ENCODE measurements around the gene PDHB.

The PDHB gene

GRCh38 chr3:58422756-58423325 lies 10.8 kb downstream of the PDHB start:
- Mint-ChIP-seq H3K27me3 (no peaks in the 10 kb centered on the region), H3K36me3 (peaks cover 53% of the 10 kb centered on the region), H3K27ac (no peak overlapping the region), H3K4me3 (no peak overlapping the region), H3K9me3 (no peaks in the 10 kb centered on the region), H3K4me1 (peaks cover 37% of the 10 kb centered on the region)
- ATAC-seq: no peak

DNA sequence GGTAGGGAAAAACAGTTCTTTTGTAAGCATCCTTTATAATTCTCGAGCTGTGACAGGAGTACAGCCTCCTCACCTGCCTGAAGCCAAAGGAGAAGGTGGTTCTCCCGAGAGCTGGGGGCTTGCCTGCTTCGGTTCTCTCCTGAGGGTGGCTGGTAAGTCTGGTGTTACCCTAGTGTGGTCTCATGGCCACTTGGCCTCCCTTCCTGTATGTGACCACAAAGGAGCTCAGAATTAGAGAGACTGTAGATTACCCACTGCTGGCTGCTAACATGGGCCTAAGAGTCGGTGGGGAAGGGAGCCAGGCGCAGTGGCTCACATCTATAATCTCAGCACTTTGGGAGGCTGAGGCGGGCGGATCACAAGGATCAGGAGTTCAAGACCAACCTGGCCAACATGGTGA lies 12.6 kb downstream of the PDHB start:
- peak; percentile 56 for ATAC-seq
- Mint-ChIP-seq H3K27ac (peak overlapping the region; percentile 84), H3K9me3 (no peaks in the 10 kb centered on the region), H3K36me3 (peaks cover 41% of the 10 kb centered on the region), H3K4me3 (no peak overlapping the region), H3K27me3 (no peaks in the 10 kb centered on the region), H3K4me1 (peaks cover 37% of the 10 kb centered on the region)

DNA sequence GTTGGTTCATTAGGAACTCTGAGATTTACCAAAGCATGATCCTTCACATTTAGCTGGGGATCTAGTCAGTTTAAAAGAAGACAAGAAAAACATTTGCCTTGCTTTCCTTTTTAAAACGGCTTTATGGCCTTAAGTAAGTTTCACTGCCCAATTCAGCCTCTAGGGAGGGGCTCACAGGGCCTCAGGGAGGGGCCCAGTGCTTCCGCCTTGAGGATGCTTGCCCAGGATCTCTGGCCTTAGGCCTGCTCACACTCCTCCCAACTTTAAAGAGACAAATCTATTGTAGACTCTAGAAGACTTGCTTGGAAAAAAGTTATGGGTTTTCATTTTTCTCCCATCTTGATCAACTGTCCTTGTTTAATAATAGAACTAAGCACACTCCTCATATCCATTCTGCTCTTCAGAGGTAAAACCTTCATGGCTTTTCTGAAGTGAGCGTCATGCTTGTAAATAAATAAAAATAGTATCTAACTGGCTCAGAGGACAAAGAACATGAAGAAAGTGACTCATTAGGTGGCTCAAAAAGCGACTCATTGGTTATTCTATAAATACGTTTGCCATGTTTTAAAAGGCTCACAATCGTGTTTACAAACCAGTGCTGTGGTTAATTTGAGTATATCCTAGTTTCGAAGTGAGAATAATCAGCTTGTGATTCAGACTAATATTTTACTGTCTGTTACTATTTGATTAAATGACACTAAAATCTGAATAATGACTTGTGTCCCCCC lies 13.7 kb downstream of the PDHB start:
- H3K36me3 Mint-ChIP-seq: peaks cover 35% of the 10 kb centered on the region
- H3K4me3 Mint-ChIP-seq: no peak overlapping the region
- peak; percentile 64 for ATAC-seq
- H3K27ac Mint-ChIP-seq: peak overlapping the region; percentile 84
- peaks cover 37% of the 10 kb centered on the region for H3K4me1 Mint-ChIP-seq
- H3K27me3 Mint-ChIP-seq: no peaks in the 10 kb centered on the region
- no peaks in the 10 kb centered on the region for H3K9me3 Mint-ChIP-seq

DNA sequence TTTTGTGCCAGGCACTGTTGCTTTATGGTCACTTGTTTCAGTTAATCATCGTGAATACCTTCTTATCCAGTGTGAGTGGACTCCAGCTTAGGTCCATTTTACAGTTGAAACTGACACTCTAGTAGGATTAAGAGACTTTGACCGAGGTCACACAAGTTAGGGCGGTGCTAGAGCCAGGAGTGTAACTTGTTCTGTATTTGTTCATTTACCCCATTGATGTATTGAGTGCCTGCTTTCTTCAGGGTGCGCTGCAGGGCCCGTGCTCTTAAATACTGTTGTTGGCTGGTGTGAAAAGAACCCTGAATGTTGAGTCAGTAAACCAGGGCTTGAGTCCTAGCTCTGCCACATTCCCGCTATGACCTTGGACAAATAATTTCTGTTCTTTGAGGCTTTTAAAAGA lies 15.4 kb downstream of the PDHB start:
- ATAC-seq: no peak
- peaks cover 27% of the 10 kb centered on the region for H3K36me3 Mint-ChIP-seq
- H3K4me3 Mint-ChIP-seq: no peak overlapping the region
- peaks cover 50% of the 10 kb centered on the region for H3K4me1 Mint-ChIP-seq
- no peaks in the 10 kb centered on the region for H3K27me3 Mint-ChIP-seq
- peak overlapping the region; percentile 84 for H3K27ac Mint-ChIP-seq
- H3K9me3 Mint-ChIP-seq: no peaks in the 10 kb centered on the region

- H3K9me3 Mint-ChIP-seq: no peaks in the 10 kb centered on the region
- no peak overlapping the region for H3K27ac Mint-ChIP-seq
- no peaks in the 10 kb centered on the region for H3K27me3 Mint-ChIP-seq
- H3K4me3 Mint-ChIP-seq: no peak overlapping the region
- peaks cover 31% of the 10 kb centered on the region for H3K36me3 Mint-ChIP-seq
- H3K4me1 Mint-ChIP-seq: peaks cover 55% of the 10 kb centered on the region
- ATAC-seq: no peak
Measured at GRCh38 chr3:58417075-58417474, 16.6 kb downstream of the PDHB start.

- peaks cover 57% of the 10 kb centered on the region for H3K4me1 Mint-ChIP-seq
- H3K27me3 Mint-ChIP-seq: no peaks in the 10 kb centered on the region
- no peak for ATAC-seq
- H3K36me3 Mint-ChIP-seq: peaks cover 31% of the 10 kb centered on the region
- H3K27ac Mint-ChIP-seq: no peak overlapping the region
- H3K4me3 Mint-ChIP-seq: no peak overlapping the region
- no peaks in the 10 kb centered on the region for H3K9me3 Mint-ChIP-seq
Measured at GRCh38 chr3:58416191-58416590, 17.4 kb downstream of the PDHB start.

- H3K27ac Mint-ChIP-seq: peak overlapping the region; percentile 74
- no peak overlapping the region for H3K4me3 Mint-ChIP-seq
- H3K36me3 Mint-ChIP-seq: peaks cover 36% of the 10 kb centered on the region
- no peaks in the 10 kb centered on the region for H3K27me3 Mint-ChIP-seq
- no peaks in the 10 kb centered on the region for H3K9me3 Mint-ChIP-seq
- H3K4me1 Mint-ChIP-seq: peaks cover 52% of the 10 kb centered on the region
- no peak for ATAC-seq
Measured at GRCh38 chr3:58414538-58415197, 19.0 kb downstream of the PDHB start.

DNA sequence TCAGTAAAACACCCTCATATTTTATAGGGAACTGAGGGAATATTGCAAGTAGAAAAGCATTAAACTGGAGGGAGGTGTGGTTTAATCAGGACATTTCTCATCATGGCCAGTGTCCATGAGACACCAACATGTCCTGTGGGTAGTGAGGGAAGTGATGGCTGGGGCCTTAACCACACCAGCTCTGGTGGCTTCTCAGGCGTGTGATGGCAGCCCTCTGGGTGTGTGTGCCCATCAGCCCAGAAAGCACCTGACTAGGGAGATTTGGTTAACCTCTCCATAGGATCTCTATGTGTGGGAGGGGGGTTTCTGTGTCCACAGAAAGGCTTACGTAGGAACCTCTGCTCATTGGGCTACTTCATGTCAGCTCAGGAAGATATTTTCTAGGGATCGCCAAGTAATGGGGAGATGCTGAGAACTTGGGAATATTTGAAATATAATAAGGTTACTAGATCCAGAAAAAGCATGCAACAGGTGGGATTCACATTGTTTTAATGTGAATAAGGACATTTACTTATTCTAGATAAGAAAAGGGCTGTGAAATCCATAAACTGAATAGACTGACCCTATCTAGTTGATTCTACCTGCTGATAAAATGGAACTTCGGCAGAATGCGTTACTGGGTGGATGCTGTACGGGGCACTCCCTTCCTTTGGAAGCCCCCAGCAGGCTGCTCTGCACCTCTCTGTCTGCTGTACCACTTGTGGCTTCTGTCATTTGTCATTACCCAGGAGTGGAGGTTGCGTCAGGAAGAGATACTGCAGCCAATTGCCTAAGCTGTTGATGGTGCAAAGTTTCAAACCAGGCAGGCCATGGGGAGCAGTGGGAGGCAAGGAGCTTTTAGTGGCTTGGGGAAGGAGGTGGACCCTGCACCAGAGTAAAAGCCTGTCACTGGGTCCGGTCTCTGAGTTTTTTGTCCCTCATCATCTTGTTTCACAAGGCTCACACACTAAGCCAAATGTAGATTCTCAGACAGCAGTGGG lies 21.5 kb downstream of the PDHB start:
- peak; percentile 77 for ATAC-seq
- Mint-ChIP-seq H3K27ac (peak overlapping the region; percentile 74), H3K4me1 (peaks cover 55% of the 10 kb centered on the region), H3K9me3 (no peaks in the 10 kb centered on the region), H3K4me3 (no peak overlapping the region), H3K27me3 (no peaks in the 10 kb centered on the region), H3K36me3 (peaks cover 52% of the 10 kb centered on the region)

GRCh38 chr3:58411036-58411435 lies 22.6 kb downstream of the PDHB start:
- Mint-ChIP-seq H3K4me3 (no peak overlapping the region), H3K36me3 (peaks cover 58% of the 10 kb centered on the region), H3K27ac (peak overlapping the region; percentile 74), H3K4me1 (peaks cover 61% of the 10 kb centered on the region), H3K27me3 (no peaks in the 10 kb centered on the region), H3K9me3 (no peaks in the 10 kb centered on the region)
- no peak for ATAC-seq

GRCh38 chr3:58409663-58410062 lies 24.0 kb downstream of the PDHB start:
- Mint-ChIP-seq H3K27me3 (no peaks in the 10 kb centered on the region), H3K9me3 (no peaks in the 10 kb centered on the region), H3K36me3 (peaks cover 61% of the 10 kb centered on the region), H3K4me1 (peaks cover 61% of the 10 kb centered on the region), H3K27ac (no peak overlapping the region), H3K4me3 (no peak overlapping the region)
- no peak for ATAC-seq

DNA sequence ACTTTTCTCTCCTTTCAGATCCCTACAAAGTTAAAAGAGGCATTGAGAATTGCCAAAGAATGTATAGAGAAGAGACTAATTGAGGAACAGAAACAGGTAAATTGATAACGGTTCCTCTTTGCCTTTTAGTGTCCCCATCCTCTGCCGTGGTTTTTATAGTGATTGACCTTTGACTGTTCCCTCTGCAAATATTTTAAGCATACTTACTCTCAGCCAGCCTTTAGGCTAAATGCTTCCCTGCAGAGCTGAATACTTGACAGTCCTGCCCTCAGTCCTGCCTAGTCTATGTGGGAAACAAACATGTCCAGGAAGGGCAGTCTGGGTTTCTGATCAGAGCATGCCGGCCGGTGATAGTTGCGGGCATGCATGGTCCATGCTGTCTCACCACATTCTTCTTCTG lies 24.7 kb downstream of the PDHB start:
- Mint-ChIP-seq H3K27me3 (no peaks in the 10 kb centered on the region), H3K36me3 (peaks cover 68% of the 10 kb centered on the region), H3K9me3 (no peaks in the 10 kb centered on the region), H3K27ac (peak overlapping the region; percentile 86), H3K4me1 (peaks cover 61% of the 10 kb centered on the region), H3K4me3 (peak overlapping the region; percentile 38)
- peak; percentile 76 for ATAC-seq

DNA sequence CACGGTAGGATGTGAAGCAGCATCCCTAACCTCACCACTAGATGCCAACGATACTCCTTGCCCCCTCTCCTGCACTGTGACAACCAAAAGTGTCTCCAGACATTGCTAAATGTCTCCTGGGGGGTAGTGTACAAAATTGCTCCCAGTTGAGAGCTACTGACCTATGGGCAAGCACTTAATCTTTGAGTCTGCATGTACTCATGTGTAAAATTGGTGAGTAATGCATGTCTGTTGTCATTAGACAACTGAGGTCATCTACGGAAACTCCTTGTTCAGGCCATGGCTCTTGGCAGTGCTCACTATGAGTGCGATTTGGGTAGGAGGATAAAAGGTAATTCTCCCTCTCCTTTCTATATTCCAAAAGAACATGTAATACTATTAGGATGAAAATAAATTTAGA lies 29.2 kb downstream of the PDHB start:
- H3K27ac Mint-ChIP-seq: peak overlapping the region; percentile 76
- peak; percentile 71 for ATAC-seq
- peaks cover 68% of the 10 kb centered on the region for H3K4me1 Mint-ChIP-seq
- no peak overlapping the region for H3K4me3 Mint-ChIP-seq
- peaks cover 57% of the 10 kb centered on the region for H3K36me3 Mint-ChIP-seq
- no peaks in the 10 kb centered on the region for H3K27me3 Mint-ChIP-seq
- H3K9me3 Mint-ChIP-seq: no peaks in the 10 kb centered on the region

DNA sequence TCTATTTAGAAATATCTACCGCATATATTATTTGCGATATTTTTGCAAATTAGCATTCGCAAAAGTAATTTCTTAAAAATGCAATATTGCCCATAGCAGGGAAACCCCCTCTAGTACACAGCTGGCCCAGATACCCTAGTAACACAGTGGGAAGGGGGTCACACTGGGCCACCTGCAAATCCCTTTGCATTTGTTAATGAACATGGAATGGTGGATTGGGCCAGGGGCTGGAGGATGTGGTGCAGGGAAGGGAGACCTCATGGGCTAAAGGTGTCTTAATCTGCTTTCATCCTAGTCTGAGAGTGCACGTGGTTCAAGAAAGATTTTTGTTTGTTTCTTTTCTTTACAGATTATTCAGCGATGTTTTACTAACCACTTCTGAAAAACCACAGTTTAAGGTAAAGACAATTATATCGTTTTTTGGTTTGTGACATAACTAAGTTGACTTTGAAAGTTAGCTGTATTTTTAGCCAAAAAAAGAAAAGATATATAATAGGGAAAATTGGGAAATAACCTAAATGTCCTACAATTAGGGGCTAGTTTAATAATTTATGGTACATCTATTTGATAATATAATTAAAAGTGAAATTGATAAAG lies 30.0 kb downstream of the PDHB start:
- Mint-ChIP-seq H3K27me3 (no peaks in the 10 kb centered on the region), H3K27ac (peak overlapping the region; percentile 76), H3K4me1 (peaks cover 60% of the 10 kb centered on the region)

GRCh38 chr3:58398669-58399333 lies 34.8 kb downstream of the PDHB start:
- no peaks in the 10 kb centered on the region for H3K27me3 Mint-ChIP-seq
- no peak for ATAC-seq
- peaks cover 55% of the 10 kb centered on the region for H3K36me3 Mint-ChIP-seq

More for the DNA sequence above, 30.0 kb downstream of the PDHB start:
- Mint-ChIP-seq H3K4me3 (no peak overlapping the region), H3K9me3 (no peaks in the 10 kb centered on the region), H3K36me3 (peaks cover 57% of the 10 kb centered on the region)
- ATAC-seq: no peak

More at GRCh38 chr3:58398669-58399333, 34.8 kb downstream of the PDHB start:
- H3K27ac Mint-ChIP-seq: no peak overlapping the region
- H3K4me1 Mint-ChIP-seq: peaks cover 35% of the 10 kb centered on the region
- H3K4me3 Mint-ChIP-seq: no peak overlapping the region
- H3K9me3 Mint-ChIP-seq: no peaks in the 10 kb centered on the region

Measured in stimulated activated memory B cell treated with anti-CD40 and anti-IgM and Interleukin-4, amounts not matched to agents 10 μg/mL and 1 μg/mL and 100 μg/mL, for 72 hours (primary cell).